GM23338 (cell line): ENCODE measurements around the gene ENTHD1.

ENCODE experiments used
- CREB1 ChIP-seq: fragments of 250-450 bp; sonication (Bioruptor Pico); IDR thresholded peaks from 2 replicates; pipeline ENCODE4 v1.5.0; 2020; ENCODE audit warnings: low read depth, mild to moderate bottlenecking, moderate library complexity
- CTCF ChIP-seq, 2 experiments: fragments of 200-600 bp in 1 of 2; sonication (generic) in 1 of 2; conservative IDR thresholded peaks; 2 replicates each; pipeline versions ENCODE4 v1.5.1 to v1.6.1; 2016 to 2017; ENCODE audit warnings: antibody characterized with exemption in 2 of 2, low read depth in 2 of 2, mild to moderate bottlenecking in 2 of 2, moderate library complexity in 1 of 2
- ETS1 ChIP-seq: IDR thresholded peaks from 2 replicates; pipeline ENCODE4 v1.6.1; 2016; ENCODE audit warnings: antibody characterized with exemption
- EZH2 ChIP-seq: fragments of 200-600 bp; sonication (generic); IDR thresholded peaks from one replicate; pipeline ENCODE4 v1.8.0; 2017; ENCODE audit warnings: antibody characterized with exemption, mild to moderate bottlenecking, low read depth; ENCODE audit not compliant: unreplicated experiment
- EZH2phosphoT487 ChIP-seq: fragments of 200-600 bp; sonication (generic); IDR thresholded peaks from one replicate; pipeline ENCODE4 v1.8.1; 2018; ENCODE audit warnings: antibody characterized with exemption; ENCODE audit not compliant: unreplicated experiment
- JUNB ChIP-seq: IDR thresholded peaks from one replicate; pipeline ENCODE4 v1.6.1; 2016; ENCODE audit warnings: antibody characterized with exemption; ENCODE audit not compliant: unreplicated experiment
- NANOG ChIP-seq: IDR thresholded peaks from 2 replicates; pipeline ENCODE4 v1.6.1; 2016; ENCODE audit warnings: antibody characterized with exemption, borderline replicate concordance
- POLR2AphosphoS5 ChIP-seq: IDR thresholded peaks from 2 replicates; pipeline ENCODE4 v1.6.1; 2016; ENCODE audit warnings: antibody characterized with exemption, low read depth
- REST ChIP-seq: IDR thresholded peaks from one replicate; pipeline ENCODE4 v1.6.1; 2018; ENCODE audit warnings: antibody characterized with exemption; ENCODE audit not compliant: unreplicated experiment
- STAT1 ChIP-seq: IDR thresholded peaks from one replicate; pipeline ENCODE4 v1.6.1; 2016; ENCODE audit warnings: antibody characterized with exemption; ENCODE audit not compliant: unreplicated experiment
- ZNF331 ChIP-seq: fragments of 250-450 bp; sonication (Bioruptor Pico); IDR thresholded peaks from 2 replicates; pipeline ENCODE4 v1.5.0; 2020; ENCODE audit warnings: low read depth, mild to moderate bottlenecking, moderate library complexity

DNA sequence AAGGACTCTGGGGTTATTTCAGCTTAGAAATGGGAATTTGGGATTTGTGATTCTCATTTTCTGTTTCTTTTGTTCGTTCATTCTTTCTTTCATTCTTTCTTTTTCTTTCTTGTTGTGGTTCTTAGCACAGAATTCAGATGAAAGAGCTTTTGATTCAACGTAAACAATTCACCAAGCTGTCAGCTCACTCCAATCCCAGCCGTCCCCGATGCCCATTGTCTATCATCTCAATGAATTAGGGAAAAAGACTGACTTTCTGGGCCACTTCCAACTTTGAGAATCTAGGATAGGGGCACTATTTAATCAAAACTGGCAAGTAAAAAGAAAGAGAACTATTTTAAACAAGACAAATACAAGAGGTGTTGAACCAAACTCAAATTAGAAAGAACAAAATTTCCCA is 41.6 kb upstream of the ENTHD1 start:
- TF ChIP-seq CTCF (conservative IDR thresholded peaks at IDR 0.05; ENCODE audit: low read depth in 2 of 2) (no peak), JUNB (no peak), EZH2phosphoT487 (no peak), POLR2AphosphoS5 (no peak), REST (no peak), NANOG (no peak), ETS1 (no peak), EZH2 (no peak), ZNF331 (CRISPR knock-in tag) (no peak), CREB1 (CRISPR knock-in tag) (no peak), STAT1 (no peak)
